HL-60 (cell line): ENCODE results near the gene RYR2.

Experiments used
- CTCF ChIP-seq: IDR thresholded peaks from one replicate; pipeline ENCODE4 v1.5.1; 2011; ENCODE audit warnings: low read length, control low read depth, inconsistent platforms; ENCODE audit not compliant: insufficient read depth
- SPI1 ChIP-seq: IDR thresholded peaks from 2 replicates; pipeline ENCODE4 v1.6.1; 2012; ENCODE audit warnings: low read depth, mild to moderate bottlenecking, borderline replicate concordance
- TF ChIP-seq, protein P1 (sequence below): IDR thresholded peaks from 2 replicates; pipeline ENCODE4 v1.6.1; 2012; ENCODE audit warnings: low read depth; ENCODE audit not compliant: insufficient replicate concordance

- TF ChIP-seq CTCF: no peak
- TF ChIP-seq, protein P1, sequence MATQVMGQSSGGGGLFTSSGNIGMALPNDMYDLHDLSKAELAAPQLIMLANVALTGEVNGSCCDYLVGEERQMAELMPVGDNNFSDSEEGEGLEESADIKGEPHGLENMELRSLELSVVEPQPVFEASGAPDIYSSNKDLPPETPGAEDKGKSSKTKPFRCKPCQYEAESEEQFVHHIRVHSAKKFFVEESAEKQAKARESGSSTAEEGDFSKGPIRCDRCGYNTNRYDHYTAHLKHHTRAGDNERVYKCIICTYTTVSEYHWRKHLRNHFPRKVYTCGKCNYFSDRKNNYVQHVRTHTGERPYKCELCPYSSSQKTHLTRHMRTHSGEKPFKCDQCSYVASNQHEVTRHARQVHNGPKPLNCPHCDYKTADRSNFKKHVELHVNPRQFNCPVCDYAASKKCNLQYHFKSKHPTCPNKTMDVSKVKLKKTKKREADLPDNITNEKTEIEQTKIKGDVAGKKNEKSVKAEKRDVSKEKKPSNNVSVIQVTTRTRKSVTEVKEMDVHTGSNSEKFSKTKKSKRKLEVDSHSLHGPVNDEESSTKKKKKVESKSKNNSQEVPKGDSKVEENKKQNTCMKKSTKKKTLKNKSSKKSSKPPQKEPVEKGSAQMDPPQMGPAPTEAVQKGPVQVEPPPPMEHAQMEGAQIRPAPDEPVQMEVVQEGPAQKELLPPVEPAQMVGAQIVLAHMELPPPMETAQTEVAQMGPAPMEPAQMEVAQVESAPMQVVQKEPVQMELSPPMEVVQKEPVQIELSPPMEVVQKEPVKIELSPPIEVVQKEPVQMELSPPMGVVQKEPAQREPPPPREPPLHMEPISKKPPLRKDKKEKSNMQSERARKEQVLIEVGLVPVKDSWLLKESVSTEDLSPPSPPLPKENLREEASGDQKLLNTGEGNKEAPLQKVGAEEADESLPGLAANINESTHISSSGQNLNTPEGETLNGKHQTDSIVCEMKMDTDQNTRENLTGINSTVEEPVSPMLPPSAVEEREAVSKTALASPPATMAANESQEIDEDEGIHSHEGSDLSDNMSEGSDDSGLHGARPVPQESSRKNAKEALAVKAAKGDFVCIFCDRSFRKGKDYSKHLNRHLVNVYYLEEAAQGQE: no peak
- TF ChIP-seq SPI1: no peak
Observed at GRCh38 chr1:237690656-237691055, 648.7 kb downstream of the RYR2 start.
